Measurements from ENCODE around the gene RECK. TPM values are rescaled to one million over a fixed set of nuclear protein-coding genes. Genes with fewer than 3 reads are reported as not detected.

RECK gene
- total RNA-seq, 1 donor from 2014 or later = 4.6 TPM

- intact Hi-C loops (cut with DNase I) = no loop called here
- no peak for ATAC-seq (ENCODE audit: poor library complexity)
- DNase-seq = no peak
Measured at GRCh38 chr9:36162211-36162738, 125.6 kb downstream of the RECK start.

- intact Hi-C loops (cut with DNase I) = no loop called here
- ATAC-seq (ENCODE audit: poor library complexity) = peak; percentile 50
- DNase-seq = peak; percentile 81
Measured at GRCh38 chr9:36163049-36163785, 126.5 kb downstream of the RECK start.

- ATAC-seq (ENCODE audit: poor library complexity) (no peak), DNase-seq (no peak)
- intact Hi-C loops (cut with DNase I) = no loop called here
Measured at GRCh38 chr9:36163786-36164170, 127.1 kb downstream of the RECK start.

DNA sequence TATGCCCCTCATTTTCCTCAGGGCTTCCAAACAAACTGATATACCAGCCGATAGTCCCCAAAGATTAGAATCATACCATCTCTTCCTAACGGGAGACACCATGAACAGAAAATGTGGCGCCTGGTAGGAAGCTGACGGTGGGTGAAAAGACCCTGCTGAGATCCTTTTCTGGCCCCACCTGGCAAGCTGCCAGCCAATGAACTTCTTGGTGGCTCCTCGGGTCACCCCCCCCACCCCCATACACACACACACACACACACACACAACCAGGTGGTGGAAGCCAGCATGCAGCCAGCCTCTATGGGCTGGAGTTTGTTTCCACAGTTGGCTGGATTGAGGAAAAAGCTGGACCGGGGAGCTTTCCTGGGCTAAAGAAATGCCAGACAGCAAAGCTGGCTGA, 127.7 kb downstream of the RECK start:
- no peak for ATAC-seq (ENCODE audit: poor library complexity)

GRCh38 chr9:36164989-36165388, 128.3 kb downstream of the RECK start:
- ATAC-seq (ENCODE audit: poor library complexity) (no peak), DNase-seq (no peak)
- intact Hi-C loops (cut with DNase I) = no loop called here

More for the DNA sequence above, 127.7 kb downstream of the RECK start:
- no peak for DNase-seq
- intact Hi-C loops (cut with DNase I) = no loop called here

DNA sequence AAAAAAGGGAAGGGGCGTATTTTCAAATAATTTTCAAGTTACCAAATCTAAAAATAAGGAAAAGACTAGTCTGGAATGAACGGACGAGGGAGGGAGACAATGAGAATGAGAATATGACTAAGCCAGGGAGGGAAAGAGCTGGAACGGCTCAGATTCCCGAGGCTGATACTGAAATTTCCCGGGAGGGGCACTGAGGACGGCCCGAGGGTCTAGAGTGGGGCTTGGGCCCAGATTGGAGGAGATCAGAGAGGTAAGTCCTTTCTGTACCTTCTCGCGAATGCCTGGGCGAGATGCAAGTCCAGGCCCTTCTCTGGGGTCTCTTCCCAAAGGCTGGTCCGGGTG, 129.1 kb downstream of the RECK start:
- no peak for DNase-seq
- peak; percentile 51 for ATAC-seq (ENCODE audit: poor library complexity)
- intact Hi-C loops (cut with DNase I) = loop anchor here (1.0 kb wide), 1 partner anchor 62 kb away; no protein-coding TSS in a partner anchor

GRCh38 chr9:36166168-36166927, 129.6 kb downstream of the RECK start:
- DNase-seq (peak; percentile 91), ATAC-seq (ENCODE audit: poor library complexity) (peak; percentile 97)
- intact Hi-C loops (cut with DNase I) = loop anchor here (1.0 kb wide), 1 partner anchor 63 kb away; no protein-coding TSS in a partner anchor

GRCh38 chr9:36169166-36169565, 132.5 kb downstream of the RECK start, which contains the start of gene CCIN:
Gene CCIN (plus strand): TSS chr9:36169388. CDS start chr9:36169503, 115 bp downstream.
- no peak for ATAC-seq (ENCODE audit: poor library complexity)
- intact Hi-C loops (cut with DNase I) = no loop called here

DNA sequence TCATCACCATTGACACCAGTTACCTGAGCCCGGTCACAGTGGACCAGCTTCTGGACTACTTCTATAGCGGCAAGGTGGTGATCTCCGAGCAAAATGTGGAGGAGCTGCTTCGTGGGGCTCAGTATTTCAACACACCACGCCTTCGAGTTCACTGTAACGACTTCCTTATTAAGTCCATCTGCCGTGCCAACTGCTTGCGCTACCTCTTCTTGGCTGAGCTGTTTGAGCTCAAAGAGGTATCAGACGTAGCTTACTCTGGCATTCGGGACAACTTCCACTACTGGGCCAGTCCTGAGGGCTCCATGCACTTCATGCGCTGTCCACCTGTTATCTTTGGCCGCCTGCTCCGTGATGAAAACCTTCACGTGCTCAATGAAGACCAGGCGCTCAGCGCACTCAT, 133.0 kb downstream of the RECK start:
- intact Hi-C loops (cut with DNase I) = no loop called here
- ATAC-seq (ENCODE audit: poor library complexity) = no peak
- DNase-seq = no peak

More at GRCh38 chr9:36169166-36169565, 132.5 kb downstream of the RECK start, which contains the start of gene CCIN:
- DNase-seq = no peak

DNA sequence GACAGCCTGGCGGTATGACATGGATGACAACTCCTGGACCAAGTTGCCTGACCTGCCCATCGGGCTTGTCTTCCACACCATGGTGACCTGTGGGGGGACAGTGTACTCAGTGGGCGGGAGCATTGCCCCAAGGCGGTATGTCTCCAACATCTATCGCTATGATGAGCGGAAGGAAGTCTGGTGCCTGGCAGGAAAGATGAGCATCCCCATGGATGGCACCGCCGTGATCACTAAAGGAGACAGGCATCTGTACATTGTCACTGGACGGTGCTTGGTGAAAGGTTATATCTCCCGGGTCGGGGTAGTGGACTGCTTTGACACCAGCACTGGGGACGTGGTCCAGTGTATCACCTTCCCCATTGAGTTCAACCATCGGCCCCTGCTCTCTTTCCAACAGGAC, 133.8 kb downstream of the RECK start:
- ATAC-seq (ENCODE audit: poor library complexity) (no peak), DNase-seq (no peak)
- intact Hi-C loops (cut with DNase I) = no loop called here

DNA sequence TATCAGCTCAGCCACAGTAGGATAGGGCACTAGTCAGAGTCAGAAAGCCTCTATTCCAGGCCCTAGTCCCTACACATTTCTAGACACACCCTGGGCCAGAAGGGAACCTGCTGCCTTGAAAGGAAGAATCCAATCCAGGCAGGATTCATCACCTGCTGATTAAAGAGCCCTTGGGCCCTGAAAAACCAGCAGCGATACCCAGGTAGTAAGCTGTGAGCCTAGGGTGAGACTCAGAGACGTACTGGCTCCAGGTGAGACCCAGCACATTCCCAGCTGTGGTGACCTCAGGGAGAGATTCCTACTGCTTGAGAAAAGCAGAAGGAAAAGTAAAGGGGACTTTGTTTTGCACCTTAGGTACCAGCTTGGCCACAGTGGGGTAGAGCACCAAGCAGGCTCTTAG, 137.1 kb downstream of the RECK start:
- intact Hi-C loops (cut with DNase I) = no loop called here
- DNase-seq (no peak), ATAC-seq (ENCODE audit: poor library complexity) (no peak)

Other genes with a start within 250 kb of the RECK start
- 24.2 TPM for gene NPR2, start 245.3 kb upstream of the RECK start, total RNA-seq
- gene SPAG8, start 224.7 kb upstream of the RECK start, total RNA-seq = 1.8 TPM
- 82.9 TPM for gene HINT2, start 221.9 kb upstream of the RECK start, total RNA-seq
- not detected for gene FAM221B, start 208.2 kb upstream of the RECK start, total RNA-seq
- 13.3 TPM for gene TMEM8B, start 207.7 kb upstream of the RECK start, total RNA-seq
- gene OR13J1, start 166.5 kb upstream of the RECK start, total RNA-seq = not detected
- gene HRCT1, start 130.7 kb upstream of the RECK start, total RNA-seq = 7.4 TPM
- 8.3 TPM for gene SPAAR, start 127.4 kb upstream of the RECK start, total RNA-seq
- not detected for gene OR2S2, start 78.8 kb upstream of the RECK start, total RNA-seq
- 6.7 TPM for gene GLIPR2, start 99.8 kb downstream of the RECK start, total RNA-seq
- not detected for gene CCIN, start 132.5 kb downstream of the RECK start, total RNA-seq
- gene CLTA, start 154.0 kb downstream of the RECK start, total RNA-seq = 63.0 TPM
- gene GNE, start 221.5 kb downstream of the RECK start, total RNA-seq = 12.4 TPM

Measured in Right ventricle myocardium superior (tissue), 1 donor.